Lower leg skin (tissue), 4 donors: Measurements from ENCODE around the gene ZFYVE26. TPM values are rescaled to one million over a fixed set of nuclear protein-coding genes. Genes with fewer than 3 reads are reported as not detected.

ENCODE experiments used
- DNase-seq, 2 donors: peaks; one replicate each; pipeline ENCODE4 v3.0.0-alpha.2; 2019; ENCODE audit warnings: low spot score in 2 of 2
- H3K4me3 ChIP-seq: fragments of 200-600 bp; sonication (generic); 2 replicates; pipeline ENCODE4 v1.5.1; 2017; ENCODE audit warnings: mild to moderate bottlenecking, low read depth; ENCODE audit not compliant: poor library complexity, severe bottlenecking
- CTCF ChIP-seq, 3 donors: fragments of 450-650 bp; IDR thresholded peaks; one replicate each; pipeline ENCODE4 v1.5.1; 2016; ENCODE audit warnings: antibody characterized with exemption in 3 of 3, mild to moderate bottlenecking in 3 of 3, moderate library complexity in 2 of 3
- POLR2A ChIP-seq, 2 donors: fragments of 450-650 bp; IDR thresholded peaks; one replicate each; pipeline ENCODE4 v1.6.1; 2016 to 2017; ENCODE audit warnings: antibody characterized with exemption in 2 of 2, mild to moderate bottlenecking in 1 of 2, moderate library complexity in 1 of 2
- WGBS, 2 donors: methylation state at CpG; one replicate each; pipeline ENCODE4 v1.1.5; 2018; 5-methylcytosine and 5-hydroxymethylcytosine counted together
- intact Hi-C: fragments of 100-400 bp; cut with DNase I; formaldehyde crosslinking; loops from one replicate; pipeline ENCODE4 v1.15.0; 2023; ENCODE audit warnings: low total_unique reads
- total RNA-seq, 4 donors: library from RNA; depleted of rRNA; stranded (reverse); fragments of >200 nt; gene quantifications; one replicate each; pipeline ENCODE4 v1.1.0, GENCODE V29; 2016

Gene ZFYVE26
- total RNA-seq, 4 donors from 2014 or later = 13.0 to 34.6 (median 21.8) TPM

GRCh38 chr14:67759916-67760315 is 56.5 kb downstream of the ZFYVE26 start:
- intact Hi-C loops = no loop called here
- 85 to 95% methylated on average over 2 of the region's 2 CpGs for whole genome bisulfite sequencing, 2 donors

GRCh38 chr14:67757175-67757574 is 59.2 kb downstream of the ZFYVE26 start:
- no peak overlapping the region for H3K4me3 ChIP-seq
- intact Hi-C loops = no loop called here
- no peak for TF ChIP-seq POLR2A (IDR thresholded peaks at IDR 0.05)
- no peak for TF ChIP-seq CTCF (IDR thresholded peaks at IDR 0.05)
- no peak for DNase-seq
- 88 to 93% methylated on average over 3 of the region's 3 CpGs for WGBS, 2 donors

More at GRCh38 chr14:67759916-67760315, 56.5 kb downstream of the ZFYVE26 start:
- DNase-seq = no peak
- no peak for TF ChIP-seq CTCF (IDR thresholded peaks at IDR 0.05)
- no peak for TF ChIP-seq POLR2A (IDR thresholded peaks at IDR 0.05)
- H3K4me3 ChIP-seq = no peak overlapping the region

GRCh38 chr14:67756496-67756895 is 59.9 kb downstream of the ZFYVE26 start:
- no peak overlapping the region for H3K4me3 ChIP-seq
- DNase-seq = no peak
- WGBS, 2 donors = 66 to 78% methylated on average over 1 of the region's 1 CpG
- intact Hi-C loops = no loop called here
- TF ChIP-seq CTCF (IDR thresholded peaks at IDR 0.05) = no peak
- TF ChIP-seq POLR2A (IDR thresholded peaks at IDR 0.05) = no peak

GRCh38 chr14:67749341-67750084 is 66.9 kb downstream of the ZFYVE26 start:
- TF ChIP-seq CTCF (IDR thresholded peaks at IDR 0.05) (no peak), POLR2A (IDR thresholded peaks at IDR 0.05) (no peak)
- no peak for DNase-seq
- 93 to 95% methylated on average over 6 of the region's 6 CpGs for WGBS, 2 donors
- intact Hi-C loops = no loop called here
- no peak overlapping the region for H3K4me3 ChIP-seq

GRCh38 chr14:67748312-67748711 is 68.1 kb downstream of the ZFYVE26 start:
- WGBS, 2 donors = 96 to 98% methylated on average over 9 of the region's 10 CpGs
- H3K4me3 ChIP-seq = no peak overlapping the region
- no peak for TF ChIP-seq CTCF (IDR thresholded peaks at IDR 0.05)
- no peak for TF ChIP-seq POLR2A (IDR thresholded peaks at IDR 0.05)
- DNase-seq = no peak
- intact Hi-C loops = no loop called here

GRCh38 chr14:67746927-67747326 is 69.5 kb downstream of the ZFYVE26 start:
- TF ChIP-seq CTCF (IDR thresholded peaks at IDR 0.05) (no peak), POLR2A (IDR thresholded peaks at IDR 0.05) (no peak)
- no peak for DNase-seq
- WGBS, 2 donors = 84 to 94% methylated on average over 1 of the region's 1 CpG
- no peak overlapping the region for H3K4me3 ChIP-seq
- intact Hi-C loops = no loop called here
